Colonic mucosa (tissue), 4 donors: ENCODE measurements around the gene CCL18. TPM values are rescaled to one million over a fixed set of nuclear protein-coding genes. Genes with fewer than 3 reads are reported as not detected.
"Not testable (repeated sequence)": the region's sequence is repeated elsewhere in the genome, so short reads cannot be mapped to it uniquely, and the experiment has no call there.

Experiments used
- DNase-seq: peaks from one replicate; pipeline ENCODE4 v3.0.0-alpha.2; 2020
- H3K27ac ChIP-seq: fragments of 200-600 bp; one replicate; pipeline ENCODE4 v1.8.0; 2021
- H3K27me3 ChIP-seq: fragments of 200-600 bp; one replicate; pipeline ENCODE4 v1.8.0; 2021
- H3K36me3 ChIP-seq: fragments of 200-600 bp; one replicate; pipeline ENCODE4 v1.8.0; 2021
- H3K4me1 ChIP-seq: fragments of 200-600 bp; one replicate; pipeline ENCODE4 v1.8.0; 2021; ENCODE audit warnings: mild to moderate bottlenecking
- H3K4me3 ChIP-seq: fragments of 200-600 bp; one replicate; pipeline ENCODE4 v1.8.0; 2021
- H3K9ac ChIP-seq, 2 donors: one replicate each; pipeline ENCODE4 v1.7.0; 2013; ENCODE audit warnings: control low read depth in 2 of 2, low read depth in 2 of 2, low read length in 2 of 2
- H3K9me3 ChIP-seq: fragments of 200-600 bp; one replicate; pipeline ENCODE4 v1.8.0; 2021
- CTCF ChIP-seq: fragments of 200-600 bp; IDR thresholded peaks from one replicate; pipeline ENCODE4 v1.8.0; 2022; ENCODE audit warnings: antibody characterized with exemption, mild to moderate bottlenecking
- intact Hi-C: fragments of 100-400 bp; cut with DNase I; formaldehyde crosslinking; loops from one replicate; pipeline ENCODE4 v1.14.1; 2022
- total RNA-seq, 2 donors: library from RNA; stranded (reverse); fragmentation: NEBNext Ultra II Directional in 1 of 2; extraction: Animal tissue kit (Norgen Biotek cat#: 25700) in 1 of 2; gene quantifications; one replicate each; pipeline ENCODE4 v1.2.1, GENCODE V29; 2021
- donor health status: healthy.
- donor health status: DM: no; HTN: no; CAD: no.
- donor health status: DM: no; HTN: no; CAD: no.

The CCL18 gene, protein sequence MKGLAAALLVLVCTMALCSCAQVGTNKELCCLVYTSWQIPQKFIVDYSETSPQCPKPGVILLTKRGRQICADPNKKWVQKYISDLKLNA
- 1 to 10 TPM in 1 of 2 donors, under 1 TPM in 1; 0.54 to 3.5 TPM for total RNA-seq

- Histone ChIP-seq H3K27me3 (no peaks in the 10 kb centered on the region), H3K4me1 (no peaks in the 10 kb centered on the region), H3K27ac (no peak within 1 kb of the TSS), H3K4me3 (no peak within 1 kb of the TSS), H3K9ac (no peak within 1 kb of the TSS), H3K9me3 (no peaks in the 10 kb centered on the region), H3K36me3 (no peaks in the 10 kb centered on the region)
- no peak for DNase-seq
- no peak for TF ChIP-seq CTCF
- intact Hi-C loops, result no loop called here
Measured at GRCh38 chr17:36063786-36064541, at the start of gene CCL18. Gene CCL18, plus strand, starts transcription at chr17:36064272. Its CDS starts 71 bp downstream, at chr17:36064343.

DNA sequence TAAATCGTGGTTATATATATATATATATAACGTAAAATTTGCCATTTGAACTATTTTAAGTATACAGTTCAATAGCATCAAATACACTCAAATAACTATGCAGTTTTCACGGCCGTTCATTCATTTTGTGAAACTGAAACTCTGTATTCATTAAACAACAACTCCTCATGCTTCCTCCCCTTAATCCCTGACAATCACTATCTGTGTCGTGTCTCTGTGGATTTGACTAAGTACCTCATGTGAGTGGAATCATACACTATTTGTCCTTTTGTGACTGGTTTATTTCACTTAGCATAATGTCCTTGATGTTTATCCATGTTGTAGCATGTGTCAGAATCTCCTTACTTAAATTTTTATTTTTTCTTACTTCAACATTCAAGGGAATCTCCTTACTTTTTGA, 49.1 kb upstream of the CCL18 start:
- intact Hi-C loops, result no loop called here
- Histone ChIP-seq H3K27ac (no peak overlapping the region), H3K9ac (no peak overlapping the region), H3K4me3 (no peak overlapping the region), H3K27me3 (no peaks in the 10 kb centered on the region), H3K9me3 (no peaks in the 10 kb centered on the region), H3K4me1 (no peaks in the 10 kb centered on the region), H3K36me3 (no peaks in the 10 kb centered on the region)
- TF ChIP-seq CTCF, result no peak
- no peak for DNase-seq

DNA sequence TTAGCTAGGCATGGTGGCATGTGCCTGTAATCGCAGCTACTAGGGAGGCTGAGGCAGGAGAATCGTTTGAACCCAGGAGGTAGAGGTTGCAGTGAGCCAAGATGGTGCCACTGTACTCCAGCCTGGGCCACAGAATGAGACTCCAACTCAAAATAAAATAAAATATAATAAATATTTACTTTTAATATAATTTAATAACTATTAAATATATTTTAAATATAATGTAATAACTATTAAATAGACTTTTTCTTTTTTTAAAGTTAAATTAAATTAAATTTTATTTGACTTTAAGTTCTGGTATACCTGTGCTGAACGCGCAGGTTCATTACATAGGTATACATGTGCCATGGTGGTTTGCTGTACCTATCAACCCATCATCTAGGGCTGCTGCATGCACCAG, 48.2 kb upstream of the CCL18 start:
- H3K36me3 ChIP-seq, H3K4me1 ChIP-seq, H3K4me3 ChIP-seq, H3K27ac ChIP-seq, H3K9ac ChIP-seq, H3K9me3 ChIP-seq, H3K27me3 ChIP-seq, DNase-seq, intact Hi-C loops: not testable (repeated sequence)

GRCh38 chr17:36016555-36016954, 47.5 kb upstream of the CCL18 start:
- H3K27ac ChIP-seq, result no peak overlapping the region
- TF ChIP-seq CTCF, result no peak
- no peaks in the 10 kb centered on the region for H3K4me1 ChIP-seq
- intact Hi-C loops, result no loop called here
- no peaks in the 10 kb centered on the region for H3K36me3 ChIP-seq
- no peaks in the 10 kb centered on the region for H3K27me3 ChIP-seq
- H3K9me3 ChIP-seq, result no peaks in the 10 kb centered on the region
- no peak for DNase-seq
- H3K4me3 ChIP-seq, result no peak overlapping the region
- no peak overlapping the region for H3K9ac ChIP-seq

DNA sequence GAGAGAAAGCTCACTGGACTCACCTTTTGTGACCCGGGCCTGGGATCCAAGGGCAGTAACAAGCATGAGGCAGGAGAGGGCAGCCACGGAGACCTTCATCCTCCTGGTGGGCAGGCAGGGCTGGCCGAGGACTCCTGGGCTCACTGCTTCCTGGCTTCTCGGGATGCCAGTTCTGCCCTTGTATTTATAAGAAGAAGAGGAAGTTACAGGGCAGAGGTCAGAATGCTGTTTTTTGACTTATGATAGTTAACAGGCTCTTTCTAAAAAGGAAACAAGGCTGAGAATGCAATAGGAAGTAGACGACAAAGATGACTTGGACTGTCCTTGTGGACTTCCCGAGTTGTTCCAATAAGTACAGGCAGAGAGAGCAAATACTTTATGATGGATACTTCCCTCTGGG, 46.3 kb upstream of the CCL18 start, which contains the start of gene CCL23:
TSS of gene CCL23 (minus strand) at position 174 of the 400 bp plus-strand sequence. CDS start at position 99, 75 bp downstream.
- intact Hi-C loops, result no loop called here
- no peak for TF ChIP-seq CTCF

GRCh38 chr17:36019423-36019822, 44.6 kb upstream of the CCL18 start:
- Histone ChIP-seq H3K36me3 (no peaks in the 10 kb centered on the region), H3K9ac (no peak overlapping the region), H3K4me1 (no peaks in the 10 kb centered on the region), H3K4me3 (no peak overlapping the region), H3K27me3 (no peaks in the 10 kb centered on the region), H3K27ac (no peak overlapping the region), H3K9me3 (no peaks in the 10 kb centered on the region)
- no peak for TF ChIP-seq CTCF
- no peak for DNase-seq
- intact Hi-C loops, result no loop called here

More for the DNA sequence above, 46.3 kb upstream of the CCL18 start, which contains the start of gene CCL23:
- Histone ChIP-seq H3K9ac (no peak within 1 kb of the TSS), H3K27ac (no peak within 1 kb of the TSS), H3K27me3 (no peaks in the 10 kb centered on the region), H3K9me3 (no peaks in the 10 kb centered on the region), H3K4me3 (no peak within 1 kb of the TSS), H3K4me1 (no peaks in the 10 kb centered on the region), H3K36me3 (no peaks in the 10 kb centered on the region)
- DNase-seq, result no peak
